ENCODE data around the gene VPS8.
A peak's percentile ranks its signal among the peaks of the same experiment; 100 is the strongest.
"Not testable (repeated sequence)": the region's sequence is repeated elsewhere in the genome, so short reads cannot be mapped to it uniquely, and the experiment has no call there.

Gene VPS8

DNA sequence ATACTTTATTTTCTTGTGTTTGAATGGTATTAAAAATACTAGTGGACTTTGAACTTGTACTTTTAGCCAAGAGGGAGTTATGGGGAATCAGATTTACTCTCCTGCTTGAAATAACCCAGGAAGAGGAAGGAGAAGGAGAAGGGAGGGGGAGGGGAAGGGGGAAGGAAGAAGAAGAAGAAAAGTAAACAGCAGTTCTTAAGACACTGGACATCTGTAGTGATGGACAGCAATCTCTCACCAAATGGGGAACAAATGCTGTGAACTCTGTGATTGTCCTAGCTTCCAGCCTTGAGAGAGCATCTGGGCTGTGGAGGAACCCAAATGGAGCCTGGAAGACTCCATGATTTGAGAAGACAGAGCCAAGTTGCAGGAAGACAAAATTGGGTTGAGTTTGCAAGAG, 52.0 kb downstream of the VPS8 start:
- DNase-seq (ENCODE audit: low spot score), result no peak

DNA sequence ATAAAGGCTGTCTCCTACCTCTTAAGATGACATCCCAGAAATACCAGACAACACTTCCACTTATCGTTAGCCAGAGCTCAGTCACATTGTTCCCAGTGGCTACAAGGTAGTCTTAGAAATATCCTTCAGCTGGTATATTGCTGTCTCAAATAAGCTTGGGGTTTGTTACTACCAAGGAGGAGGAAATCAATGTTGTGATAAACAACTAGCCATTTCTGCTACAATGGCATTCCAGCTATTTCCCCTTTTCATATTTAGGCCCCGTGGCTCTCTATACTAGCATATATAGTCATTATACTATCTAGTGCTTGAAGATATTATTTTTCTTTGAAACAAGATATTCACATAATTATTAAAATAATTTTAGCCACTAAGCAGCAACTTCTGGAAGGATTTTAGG, 56.5 kb downstream of the VPS8 start:
- DNase-seq (ENCODE audit: low spot score), result no peak

DNA sequence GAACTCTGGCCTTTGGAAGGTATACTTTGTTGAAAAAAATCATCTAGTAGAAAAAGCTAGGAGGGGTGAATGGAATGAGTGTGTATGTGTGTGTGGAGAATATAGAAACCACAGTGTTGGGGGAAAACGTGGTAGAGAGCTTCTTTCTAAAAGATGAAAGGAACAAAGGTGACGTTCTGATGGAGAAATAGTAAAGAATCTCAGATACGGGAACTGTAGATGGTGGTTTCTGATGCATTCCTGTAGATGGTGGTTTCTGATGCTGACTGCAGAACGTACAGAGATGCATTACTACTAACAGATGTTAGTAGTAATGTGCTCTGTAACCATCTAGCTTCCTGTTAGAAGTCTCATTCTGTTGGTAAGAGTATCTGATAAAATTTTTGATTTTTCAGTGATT, 60.2 kb downstream of the VPS8 start:
- no peak for DNase-seq (ENCODE audit: low spot score)

DNA sequence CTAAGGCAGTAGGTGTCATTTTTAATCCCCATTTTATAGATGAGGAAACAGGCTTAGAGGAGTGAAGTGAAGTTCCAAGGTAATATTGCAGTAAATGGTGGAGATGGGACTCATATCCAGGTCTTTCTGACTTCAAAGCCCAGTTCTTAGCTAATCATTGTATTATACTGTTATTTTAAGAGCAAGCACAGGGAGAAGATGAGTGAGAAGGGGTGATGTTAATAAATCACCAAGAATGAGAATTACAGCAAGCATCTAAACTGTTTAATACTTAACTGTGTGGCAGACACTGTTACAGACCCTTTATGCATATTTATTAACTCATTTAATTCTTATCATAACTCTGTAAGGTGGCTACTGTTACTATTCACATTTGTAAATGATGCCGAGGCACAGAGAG, 61.2 kb downstream of the VPS8 start:
- DNase-seq (ENCODE audit: low spot score), result no peak

DNA sequence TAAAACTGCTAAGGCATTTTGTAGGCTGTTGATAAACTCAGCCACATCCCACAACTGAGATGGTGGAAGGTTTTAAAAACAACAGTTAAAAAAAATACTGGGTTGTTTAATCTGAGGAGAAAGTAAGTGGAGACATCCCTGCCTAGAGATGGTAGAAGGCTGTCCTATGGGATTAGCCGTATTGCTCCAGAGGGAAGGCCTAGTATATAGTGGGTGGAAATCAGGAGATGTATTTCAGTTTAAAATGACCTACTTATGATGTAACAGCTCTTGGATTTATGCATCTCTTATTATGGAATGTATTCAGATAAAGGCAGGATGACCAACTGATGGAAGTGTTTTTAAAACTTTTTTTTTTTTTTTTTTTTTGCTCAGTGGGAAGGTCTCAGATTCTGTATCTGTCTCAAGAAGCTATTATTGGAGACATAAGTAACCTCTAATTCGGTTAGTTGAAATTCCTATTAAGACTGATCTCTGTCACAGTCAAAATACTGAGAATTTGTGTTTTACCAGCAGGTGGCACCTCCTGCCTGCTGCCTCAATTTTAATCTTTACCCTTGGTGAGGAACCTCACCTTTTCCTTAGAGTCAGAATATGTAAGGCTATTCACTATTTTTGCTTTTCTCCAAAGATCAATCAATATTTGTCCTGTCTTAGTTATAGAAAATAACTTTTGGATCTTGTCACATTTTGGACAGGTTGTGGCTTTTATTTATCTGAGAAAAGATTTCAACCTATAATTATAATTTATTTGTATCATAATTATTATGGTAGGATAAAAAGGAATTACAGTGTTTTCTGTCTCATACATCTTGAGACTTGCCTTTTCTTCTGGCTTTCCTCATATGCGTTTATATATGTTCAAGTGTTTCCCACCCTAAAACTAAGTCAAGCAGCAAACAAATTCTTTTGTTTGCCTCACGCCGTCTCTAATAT, 63.0 kb downstream of the VPS8 start:
- peak; percentile 10 for DNase-seq (ENCODE audit: low spot score)

DNA sequence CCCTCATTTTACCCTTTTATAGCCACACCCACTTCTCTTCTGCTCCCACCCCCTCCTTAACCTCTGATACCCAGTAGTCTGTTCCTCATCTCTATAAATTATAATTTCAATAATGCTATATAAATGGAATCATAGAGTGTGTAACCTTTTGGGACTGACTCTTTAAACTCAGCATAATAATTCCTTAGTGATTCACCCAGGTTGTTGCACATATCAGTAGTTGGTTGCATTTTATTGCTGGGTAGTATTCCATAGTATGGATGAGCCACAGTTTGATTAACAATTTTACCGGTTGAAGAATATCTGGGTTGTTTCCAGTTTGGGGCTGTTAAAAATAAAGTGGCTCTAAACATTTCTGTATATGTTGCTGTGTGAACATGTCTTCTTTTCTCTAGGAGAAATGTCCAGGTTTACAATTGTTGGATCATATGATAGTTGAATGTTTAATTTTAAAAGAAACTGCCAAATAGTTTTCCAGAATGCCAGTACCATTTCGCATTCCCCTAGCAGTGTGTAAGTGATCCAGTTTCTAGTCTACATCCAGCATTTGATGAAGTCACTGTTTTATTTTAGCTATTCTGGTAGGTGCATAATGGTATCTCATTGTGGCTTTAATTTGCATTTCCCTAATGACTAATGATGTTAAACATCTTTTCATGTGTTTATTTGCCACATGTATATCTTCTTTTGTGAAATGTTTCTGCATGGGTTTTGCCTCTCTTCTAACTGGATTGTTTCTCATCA, 68.5 kb downstream of the VPS8 start:
- DNase-seq (ENCODE audit: low spot score), result no peak

DNA sequence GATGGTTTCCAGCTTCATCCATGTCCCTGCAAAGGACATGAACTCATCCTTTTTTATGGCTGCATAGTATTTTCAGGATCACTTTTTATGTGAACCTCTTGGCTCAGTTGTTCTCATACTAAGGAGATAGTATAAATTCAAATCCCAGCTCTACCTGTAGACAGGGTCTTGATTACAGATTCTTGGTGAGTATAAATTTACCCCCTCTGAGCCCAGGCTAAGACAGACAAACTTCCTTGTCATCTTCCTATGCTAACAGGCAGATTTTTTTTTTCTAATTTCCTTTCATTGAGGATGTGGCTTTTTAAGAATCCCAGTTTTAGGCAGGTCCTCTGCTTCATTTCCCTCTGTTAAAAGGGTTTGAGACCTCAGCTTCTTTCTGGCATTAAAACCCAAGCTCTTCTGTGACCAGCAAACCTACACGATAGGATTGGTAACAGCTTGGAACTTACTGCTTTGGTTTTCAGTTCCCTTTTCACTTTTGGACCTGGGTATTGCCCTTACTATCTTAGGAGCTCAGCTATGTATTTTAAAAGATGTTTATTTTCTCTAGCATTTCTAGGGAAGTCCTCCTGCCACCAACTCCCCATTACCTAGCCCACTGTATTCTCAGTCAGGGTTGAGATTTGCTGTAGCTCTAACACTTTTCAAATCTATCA, 72.5 kb downstream of the VPS8 start:
- DNase-seq (ENCODE audit: low spot score), result no peak

DNA sequence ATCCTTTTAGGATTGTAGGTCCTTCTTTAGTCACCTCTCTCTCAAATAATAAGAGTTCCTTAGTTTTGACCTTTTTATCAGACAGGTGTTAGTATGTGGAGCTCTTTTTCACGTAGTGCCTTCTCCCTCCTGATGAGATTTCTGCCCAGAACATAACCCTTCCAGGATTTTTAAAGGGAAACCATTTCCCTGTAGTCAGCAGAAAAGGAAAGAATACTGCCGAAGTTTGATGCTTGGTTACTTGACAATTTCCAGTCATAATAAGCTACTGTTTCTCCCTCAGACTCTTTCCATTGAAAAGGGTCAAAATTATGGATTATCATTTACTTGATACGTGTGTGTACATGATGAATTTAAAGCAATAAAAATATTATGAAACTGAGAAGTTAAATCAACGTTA, 73.1 kb downstream of the VPS8 start:
- no peak for DNase-seq (ENCODE audit: low spot score)

DNA sequence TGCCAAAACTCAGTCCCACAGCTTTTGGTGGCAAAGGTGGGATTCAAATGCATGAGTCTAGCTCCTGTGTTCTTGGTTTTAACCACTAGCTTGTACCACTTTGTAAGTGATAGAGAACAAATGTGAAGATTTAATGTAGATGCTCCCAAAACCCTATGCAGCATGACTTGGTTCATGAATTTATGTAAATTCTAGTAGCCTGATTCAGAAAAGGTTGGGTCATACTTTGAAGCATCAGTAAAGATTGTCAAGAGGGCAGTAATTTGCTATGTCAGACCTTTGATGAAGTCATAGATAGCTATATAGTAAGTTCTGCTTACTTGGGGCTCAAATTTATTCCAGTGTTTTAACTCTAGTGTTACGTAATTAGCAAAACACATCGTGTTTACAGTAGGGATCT, 75.6 kb downstream of the VPS8 start:
- DNase-seq (ENCODE audit: low spot score), result no peak

DNA sequence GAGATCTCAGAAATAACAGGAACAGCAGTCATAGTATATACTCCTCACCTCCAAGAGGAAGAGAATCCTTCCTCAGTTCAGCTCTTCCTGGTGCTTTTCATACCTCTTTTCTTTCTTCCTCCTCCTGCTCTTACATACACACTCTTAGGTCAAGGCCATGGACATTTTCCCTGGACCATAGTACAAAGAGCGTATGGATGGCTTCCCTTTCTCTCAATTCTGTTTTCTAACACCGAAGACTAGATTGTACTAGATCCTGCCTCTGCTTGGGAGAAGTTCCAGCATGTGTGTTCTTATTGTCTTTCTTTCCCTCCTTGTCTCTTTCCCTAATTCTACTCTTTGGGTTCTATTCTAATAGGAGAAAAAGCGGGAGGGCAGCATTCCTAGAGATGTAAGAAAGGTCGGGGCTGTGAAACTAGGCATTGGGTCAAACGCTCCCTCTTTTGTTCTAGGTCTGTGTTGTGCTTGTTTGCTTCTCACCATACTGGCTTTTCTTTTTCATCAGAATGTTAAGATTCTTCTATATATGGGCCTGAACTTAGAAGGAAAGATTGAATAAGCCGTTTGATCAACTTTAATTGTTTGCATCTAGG, 77.4 kb downstream of the VPS8 start:
- no peak for DNase-seq (ENCODE audit: low spot score)

DNA sequence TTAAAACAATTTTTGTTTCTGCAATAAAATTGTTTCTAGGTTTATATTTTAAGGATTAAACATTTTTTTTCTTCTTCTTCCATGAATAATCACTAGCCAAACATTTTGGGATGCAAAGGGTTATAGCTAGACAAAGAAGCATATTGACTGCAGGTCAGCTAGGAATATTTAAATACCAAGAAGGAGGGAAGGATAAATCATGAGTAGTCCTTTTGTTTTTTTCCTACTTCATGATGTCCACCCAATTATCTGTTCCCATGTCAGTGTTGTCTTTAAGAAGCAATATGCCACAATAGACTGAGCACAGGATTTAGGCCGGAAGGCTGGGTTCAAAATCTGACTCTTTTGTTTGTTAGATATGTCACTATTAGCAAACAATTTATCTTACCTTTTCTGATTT, 82.1 kb downstream of the VPS8 start:
- no peak for DNase-seq (ENCODE audit: low spot score)

DNA sequence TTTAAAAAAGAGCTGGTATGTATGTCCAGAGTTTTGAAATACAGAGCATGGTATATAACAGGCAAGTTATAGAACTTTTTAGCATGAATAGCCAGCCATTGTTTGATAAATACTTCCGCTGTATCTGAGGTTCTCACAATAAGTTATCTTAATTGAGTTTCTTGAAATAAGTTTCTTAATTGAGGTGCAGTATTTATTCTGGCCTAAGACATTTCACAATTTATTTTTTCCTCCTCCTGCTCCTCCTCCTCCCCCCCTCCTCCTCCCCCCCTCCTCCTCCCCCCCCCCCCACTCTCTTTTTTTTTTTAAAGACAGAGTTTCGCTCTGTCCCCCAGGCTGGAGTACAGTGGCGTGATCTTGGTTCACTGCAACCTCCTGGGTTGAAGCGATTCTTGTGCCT, 83.4 kb downstream of the VPS8 start:
- DNase-seq (ENCODE audit: low spot score), result no peak

DNA sequence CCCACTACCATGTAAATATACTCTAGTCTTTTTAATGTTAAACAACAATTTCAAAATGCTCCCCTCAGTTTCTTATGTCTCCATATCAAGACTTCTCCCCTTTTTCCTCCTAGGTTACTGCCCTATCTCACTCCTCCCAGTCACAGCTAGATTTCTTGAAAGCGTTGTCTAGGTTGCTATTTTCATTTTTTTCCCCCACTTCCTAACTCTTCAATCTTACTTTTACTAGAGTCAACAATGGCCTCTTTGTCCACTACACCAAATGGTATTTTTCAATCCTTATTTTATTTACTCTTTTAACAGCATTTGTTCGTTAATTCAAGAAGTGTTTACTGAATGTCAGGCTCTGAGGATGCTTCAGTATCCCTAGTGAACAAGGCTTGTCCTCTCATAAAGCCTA, 84.4 kb downstream of the VPS8 start:
- no peak for DNase-seq (ENCODE audit: low spot score)

DNA sequence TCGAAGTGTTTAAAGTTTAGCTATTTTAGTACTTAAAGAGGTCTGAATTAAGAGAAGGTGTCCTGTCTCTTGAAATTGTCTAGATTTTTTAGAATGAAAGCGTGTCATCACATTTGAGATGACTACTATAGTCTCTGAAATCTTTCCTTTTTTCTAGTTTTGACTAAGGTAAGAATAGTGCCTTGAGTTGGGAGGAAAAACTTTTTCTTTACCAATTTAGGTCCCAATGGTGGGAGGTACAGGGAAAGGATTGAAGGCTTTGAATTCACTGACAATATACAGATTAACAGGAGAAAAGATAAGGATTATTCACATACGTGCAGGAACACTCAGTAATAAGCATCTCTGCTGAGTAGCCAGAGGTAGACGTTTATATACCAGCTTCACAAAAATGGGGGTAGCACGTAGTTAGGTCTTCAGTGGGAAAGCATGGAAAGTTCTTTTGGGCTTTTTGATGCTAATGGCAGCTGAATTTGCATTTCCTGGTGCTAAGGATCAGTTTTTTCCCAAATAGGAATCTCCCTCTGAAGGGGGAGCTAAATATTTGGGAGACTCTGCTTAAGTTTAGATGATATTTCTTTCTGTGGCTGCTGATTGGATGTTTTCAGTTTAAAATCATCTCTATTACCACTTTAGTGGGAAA, 88.1 kb downstream of the VPS8 start:
- DNase-seq (ENCODE audit: low spot score), result no peak

DNA sequence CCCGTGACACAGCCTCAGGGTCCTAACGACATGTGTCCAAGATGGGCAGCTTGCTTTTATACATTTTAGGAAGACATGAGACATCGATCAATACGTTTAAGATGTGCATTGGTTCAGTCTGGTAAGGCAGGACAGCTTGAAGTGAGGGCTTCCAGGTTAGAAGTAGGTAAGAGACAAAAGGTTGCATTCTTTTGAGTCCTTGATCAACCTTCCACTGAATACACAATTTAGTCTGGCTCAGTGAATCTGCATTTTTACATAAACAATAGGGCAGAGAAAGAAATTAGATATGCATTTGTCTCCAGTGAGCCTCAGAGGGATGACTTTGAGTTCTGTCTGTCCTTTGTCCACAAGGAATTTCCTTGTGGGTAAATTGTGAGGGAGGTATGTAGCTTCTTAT, 95.1 kb downstream of the VPS8 start:
- not testable (repeated sequence) for DNase-seq (ENCODE audit: low spot score)

DNA sequence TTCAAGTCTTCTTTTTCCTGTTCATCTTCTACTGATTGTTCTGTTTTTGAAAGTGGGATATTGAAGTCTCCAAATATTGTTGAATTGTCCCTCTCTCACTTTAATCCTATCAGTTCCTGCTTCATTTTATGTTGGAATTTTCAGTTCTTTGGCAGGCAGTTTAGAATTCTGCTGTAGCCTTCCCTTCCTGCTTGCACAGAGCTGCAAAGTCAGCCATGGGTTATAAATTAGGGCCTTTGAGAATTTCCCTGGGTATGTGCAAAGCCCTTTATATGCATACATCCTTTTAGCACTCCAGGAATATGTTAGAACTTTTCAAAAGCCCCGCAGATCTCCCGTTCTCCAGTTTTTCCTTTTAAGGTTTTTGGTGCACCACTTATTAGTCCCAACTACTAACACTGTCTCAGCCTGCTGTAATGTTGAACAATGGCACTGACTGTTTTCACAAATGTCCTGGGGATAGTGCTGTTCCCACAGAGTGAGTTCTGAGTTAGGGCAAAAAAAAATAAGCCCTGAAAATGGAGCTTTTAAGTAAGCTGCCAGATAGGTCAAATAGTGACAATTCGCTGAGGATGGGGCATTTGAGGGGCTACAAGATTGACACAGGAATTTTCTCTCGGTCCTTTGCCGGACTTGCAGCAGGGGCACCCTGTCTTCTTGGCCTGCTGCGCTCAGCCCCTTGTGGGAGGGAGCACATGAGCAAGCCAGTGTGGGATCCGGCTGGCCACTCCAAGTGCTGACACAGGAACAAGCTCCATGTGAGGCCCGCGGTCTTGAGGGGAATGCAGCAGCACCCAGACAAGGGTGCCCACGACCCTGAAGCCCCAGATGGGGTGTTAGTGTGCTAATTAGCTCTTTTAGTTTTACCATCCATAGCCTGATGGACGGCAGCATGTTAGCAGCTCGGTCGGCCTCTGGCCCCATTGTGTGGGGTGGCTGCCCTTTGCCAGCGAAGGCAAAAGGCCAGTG, 96.0 kb downstream of the VPS8 start:
- DNase-seq (ENCODE audit: low spot score), result no peak

DNA sequence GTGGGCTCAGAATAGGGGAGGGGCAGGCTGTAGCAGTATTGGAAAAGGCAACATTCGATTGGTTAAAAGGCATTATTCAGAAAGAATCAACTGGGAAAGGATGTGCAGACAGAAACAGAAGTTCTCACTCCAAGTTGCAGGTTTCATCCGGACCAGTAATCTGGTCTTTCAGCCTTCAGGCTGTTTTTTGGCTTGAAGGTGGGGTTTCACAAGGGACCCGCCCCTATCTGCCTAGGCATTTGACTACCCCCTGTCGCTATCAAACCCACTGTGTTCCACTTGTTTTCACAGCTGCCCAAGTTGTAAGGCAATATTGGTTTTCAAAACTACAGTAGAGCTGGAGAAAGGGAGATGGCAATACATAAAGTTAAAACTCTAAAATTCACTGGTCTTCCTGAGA, 96.9 kb downstream of the VPS8 start:
- DNase-seq (ENCODE audit: low spot score), result no peak

DNA sequence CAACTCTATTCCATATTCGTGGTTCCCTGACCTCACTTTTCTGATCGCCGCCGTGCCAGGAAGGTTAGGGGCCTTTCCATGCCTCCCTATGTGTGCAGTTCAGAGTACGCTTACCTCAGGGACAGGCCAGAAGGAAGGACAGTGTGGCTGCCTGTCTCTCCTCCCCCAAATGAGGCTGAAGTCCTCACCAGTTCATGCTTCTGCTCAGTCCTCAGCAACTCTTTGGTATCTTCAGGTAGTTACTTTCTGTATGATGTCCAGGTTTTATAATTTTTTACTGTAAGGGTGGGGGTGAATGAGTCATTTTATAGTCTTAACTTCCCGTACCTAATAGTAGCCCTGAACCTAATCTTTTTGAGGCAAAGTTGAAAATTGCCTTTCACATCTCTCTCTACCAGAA, 98.7 kb downstream of the VPS8 start:
- DNase-seq (ENCODE audit: low spot score), result no peak

DNA sequence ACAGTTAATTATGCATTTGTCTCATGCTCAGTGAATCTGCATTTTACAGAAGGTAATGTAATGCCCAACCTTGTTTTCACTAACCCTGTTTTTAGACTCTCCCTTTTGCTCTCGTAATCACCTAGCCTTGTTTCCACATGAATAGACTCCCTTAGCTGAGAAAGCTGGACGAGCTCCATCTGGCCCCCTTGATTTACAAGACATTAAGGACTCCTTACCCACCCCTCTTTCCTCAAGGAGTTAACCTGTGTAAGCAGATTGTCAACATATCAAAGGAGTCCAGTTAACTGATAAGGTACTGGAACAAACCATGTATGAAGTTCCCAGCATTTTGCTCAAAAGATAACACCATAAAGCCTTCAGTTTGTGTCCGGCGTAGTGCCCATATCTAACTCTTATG, 99.6 kb downstream of the VPS8 start:
- DNase-seq (ENCODE audit: low spot score), result no peak

DNA sequence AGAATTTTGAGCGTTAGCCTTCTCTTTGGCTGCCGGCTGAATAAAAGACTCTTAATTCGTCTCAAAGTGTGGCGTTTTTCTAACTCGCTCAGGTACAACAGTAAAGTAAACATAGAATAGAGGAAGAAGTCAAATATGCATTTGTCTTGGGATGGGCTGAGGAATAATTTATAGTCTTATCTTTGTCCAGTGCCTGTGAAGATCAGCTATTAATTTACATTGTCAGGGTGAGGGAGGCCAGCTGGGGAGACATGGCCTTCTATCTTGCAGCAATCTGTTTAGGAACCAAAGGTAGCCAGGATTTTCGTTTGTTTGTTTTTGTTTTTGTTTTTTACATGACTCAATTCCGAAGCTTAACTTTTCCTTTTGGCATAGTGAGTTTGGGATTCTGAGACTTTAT, 100.2 kb downstream of the VPS8 start:
- no peak for DNase-seq (ENCODE audit: low spot score)

DNA sequence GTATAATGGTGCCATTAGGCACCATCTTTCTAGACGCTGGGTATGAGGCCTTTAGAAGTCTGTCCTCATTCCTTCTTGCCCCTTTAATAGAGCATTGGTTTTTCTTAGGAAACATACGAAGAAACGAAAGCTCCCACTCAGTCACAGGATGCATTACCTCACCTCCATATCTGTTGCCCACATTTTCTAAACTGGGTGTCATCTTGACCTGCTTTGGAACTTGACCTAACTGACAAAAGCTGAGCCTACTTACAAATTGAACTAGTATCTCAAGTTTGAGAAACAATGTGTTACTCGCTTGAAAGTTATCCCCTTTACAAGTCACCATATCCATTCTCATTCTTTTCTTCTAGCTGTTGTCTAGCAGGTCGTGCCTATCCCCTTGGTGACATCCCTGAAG, 102.7 kb downstream of the VPS8 start:
- no peak for DNase-seq (ENCODE audit: low spot score)
